KMS-11 (cell line): ENCODE data around the gene CAMKMT.

Experiments used
- H2AFZ ChIP-seq: fragments of 200-600 bp; sonication (generic); 2 replicates; pipeline ENCODE4 v1.6.1; 2016; ENCODE audit warnings: antibody characterized with exemption, mixed run types, low read depth
- H3K27ac ChIP-seq: fragments of 200-600 bp; sonication (generic); 2 replicates; pipeline ENCODE4 v1.6.1; 2016; ENCODE audit warnings: mild to moderate bottlenecking, mixed run types
- H3K27me3 ChIP-seq: fragments of 200-600 bp; sonication (generic); 2 replicates; pipeline ENCODE4 v1.6.1; 2017; ENCODE audit warnings: mild to moderate bottlenecking, low read depth, mixed run types, moderate library complexity; ENCODE audit not compliant: insufficient read depth
- H3K36me3 ChIP-seq: fragments of 200-600 bp; sonication (generic); 2 replicates; pipeline ENCODE4 v1.6.1; 2017; ENCODE audit warnings: mild to moderate bottlenecking, mixed run types; ENCODE audit not compliant: insufficient read depth
- H3K4me1 ChIP-seq: fragments of 200-600 bp; sonication (generic); 2 replicates; pipeline ENCODE4 v1.6.1; 2016; ENCODE audit warnings: mild to moderate bottlenecking, low read depth, mixed run types; ENCODE audit not compliant: poor library complexity, severe bottlenecking
- H3K4me2 ChIP-seq: fragments of 200-600 bp; sonication (generic); 2 replicates; pipeline ENCODE4 v1.7.0; 2016; ENCODE audit warnings: mild to moderate bottlenecking, mixed run types
- H3K4me3 ChIP-seq: fragments of 200-600 bp; sonication (generic); IDR thresholded peaks from 2 replicates; pipeline ENCODE4 v1.6.1; 2017; ENCODE audit warnings: low read depth, low read length, mixed read lengths; ENCODE audit not compliant: insufficient read depth
- H3K79me2 ChIP-seq: fragments of 200-600 bp; sonication (generic); 2 replicates; pipeline ENCODE4 v1.6.1; 2016; ENCODE audit warnings: low read depth, mixed run types; ENCODE audit not compliant: insufficient read depth
- H3K9ac ChIP-seq: fragments of 200-600 bp; sonication (generic); 2 replicates; pipeline ENCODE4 v1.6.1; 2016; ENCODE audit warnings: mild to moderate bottlenecking, mixed run types
- H4K20me1 ChIP-seq: fragments of 200-600 bp; sonication (generic); 2 replicates; pipeline ENCODE4 v1.6.1; 2016; ENCODE audit warnings: mild to moderate bottlenecking, mixed run types; ENCODE audit not compliant: insufficient read depth
- TF ChIP-seq, protein P1 (sequence below): fragments of 200-600 bp; sonication (generic); conservative IDR thresholded peaks from 2 replicates; pipeline ENCODE4 v1.6.1; 2017; ENCODE audit warnings: low read depth, mild to moderate bottlenecking, antibody characterized with exemption, low read length, moderate library complexity, mixed read lengths

Gene CAMKMT

DNA sequence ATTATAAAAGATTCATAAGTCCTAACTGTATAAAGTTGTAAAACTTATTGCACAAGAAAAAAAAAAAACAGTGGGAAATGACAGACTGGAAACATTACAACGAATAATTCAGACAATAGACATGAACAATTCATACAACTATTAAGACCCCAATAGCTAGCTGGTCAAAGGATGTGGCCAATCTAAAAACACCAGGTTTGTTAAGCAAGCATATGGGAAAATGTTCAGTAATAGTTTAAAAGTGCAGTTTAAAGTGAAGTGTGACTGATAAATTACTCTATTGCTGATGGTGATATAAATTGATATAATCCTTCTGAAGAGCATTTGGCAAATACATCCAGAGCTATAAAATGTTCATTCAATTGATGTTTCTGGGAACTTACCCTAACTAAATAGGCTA, 289.0 kb downstream of the CAMKMT start:
- TF ChIP-seq, protein P1, sequence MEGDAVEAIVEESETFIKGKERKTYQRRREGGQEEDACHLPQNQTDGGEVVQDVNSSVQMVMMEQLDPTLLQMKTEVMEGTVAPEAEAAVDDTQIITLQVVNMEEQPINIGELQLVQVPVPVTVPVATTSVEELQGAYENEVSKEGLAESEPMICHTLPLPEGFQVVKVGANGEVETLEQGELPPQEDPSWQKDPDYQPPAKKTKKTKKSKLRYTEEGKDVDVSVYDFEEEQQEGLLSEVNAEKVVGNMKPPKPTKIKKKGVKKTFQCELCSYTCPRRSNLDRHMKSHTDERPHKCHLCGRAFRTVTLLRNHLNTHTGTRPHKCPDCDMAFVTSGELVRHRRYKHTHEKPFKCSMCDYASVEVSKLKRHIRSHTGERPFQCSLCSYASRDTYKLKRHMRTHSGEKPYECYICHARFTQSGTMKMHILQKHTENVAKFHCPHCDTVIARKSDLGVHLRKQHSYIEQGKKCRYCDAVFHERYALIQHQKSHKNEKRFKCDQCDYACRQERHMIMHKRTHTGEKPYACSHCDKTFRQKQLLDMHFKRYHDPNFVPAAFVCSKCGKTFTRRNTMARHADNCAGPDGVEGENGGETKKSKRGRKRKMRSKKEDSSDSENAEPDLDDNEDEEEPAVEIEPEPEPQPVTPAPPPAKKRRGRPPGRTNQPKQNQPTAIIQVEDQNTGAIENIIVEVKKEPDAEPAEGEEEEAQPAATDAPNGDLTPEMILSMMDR, result no peak
- Histone ChIP-seq H3K4me2 (no peak overlapping the region), H3K36me3 (no peaks in the 10 kb centered on the region), H4K20me1 (no peaks in the 10 kb centered on the region), H3K27me3 (no peaks in the 10 kb centered on the region), H2AFZ (no peak overlapping the region), H3K4me3 (no peak overlapping the region), H3K79me2 (no peaks in the 10 kb centered on the region), H3K4me1 (peaks cover 14% of the 10 kb centered on the region), H3K9ac (no peak overlapping the region), H3K27ac (no peak overlapping the region)

DNA sequence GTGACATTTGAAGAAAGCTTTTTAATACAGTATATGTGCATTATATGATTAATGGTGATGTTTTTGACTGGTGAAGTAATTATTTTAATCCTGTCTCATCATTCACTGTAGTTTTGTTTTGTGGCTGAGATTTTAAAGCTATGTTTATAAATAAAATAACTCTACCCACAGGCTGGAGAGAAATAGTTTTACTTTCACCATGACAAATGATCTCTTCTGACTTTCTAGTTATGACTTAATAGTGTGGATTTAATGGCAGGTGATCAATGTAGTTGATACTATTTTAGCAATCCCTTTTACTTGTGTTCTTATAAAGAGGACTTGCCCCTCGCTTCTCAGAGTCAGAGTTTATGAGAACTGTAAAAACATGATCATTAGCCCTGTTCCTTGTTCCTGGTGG, 290.2 kb downstream of the CAMKMT start:
- Histone ChIP-seq H3K4me1 (peaks cover 5% of the 10 kb centered on the region), H3K9ac (no peak overlapping the region), H3K4me2 (no peak overlapping the region), H2AFZ (no peak overlapping the region), H3K36me3 (no peaks in the 10 kb centered on the region), H3K27ac (no peak overlapping the region), H4K20me1 (no peaks in the 10 kb centered on the region), H3K79me2 (no peaks in the 10 kb centered on the region), H3K27me3 (no peaks in the 10 kb centered on the region), H3K4me3 (no peak overlapping the region)
- TF ChIP-seq, protein P1, result no peak

- Histone ChIP-seq H2AFZ (no peak overlapping the region), H3K27ac (no peak overlapping the region), H3K79me2 (no peaks in the 10 kb centered on the region), H3K4me1 (no peaks in the 10 kb centered on the region), H3K9ac (no peak overlapping the region), H3K36me3 (no peaks in the 10 kb centered on the region), H3K4me3 (no peak overlapping the region), H3K27me3 (no peaks in the 10 kb centered on the region), H4K20me1 (no peaks in the 10 kb centered on the region), H3K4me2 (no peak overlapping the region)
- TF ChIP-seq, protein P1, result no peak
Observed at GRCh38 chr2:44652701-44653100, 291.0 kb downstream of the CAMKMT start.

DNA sequence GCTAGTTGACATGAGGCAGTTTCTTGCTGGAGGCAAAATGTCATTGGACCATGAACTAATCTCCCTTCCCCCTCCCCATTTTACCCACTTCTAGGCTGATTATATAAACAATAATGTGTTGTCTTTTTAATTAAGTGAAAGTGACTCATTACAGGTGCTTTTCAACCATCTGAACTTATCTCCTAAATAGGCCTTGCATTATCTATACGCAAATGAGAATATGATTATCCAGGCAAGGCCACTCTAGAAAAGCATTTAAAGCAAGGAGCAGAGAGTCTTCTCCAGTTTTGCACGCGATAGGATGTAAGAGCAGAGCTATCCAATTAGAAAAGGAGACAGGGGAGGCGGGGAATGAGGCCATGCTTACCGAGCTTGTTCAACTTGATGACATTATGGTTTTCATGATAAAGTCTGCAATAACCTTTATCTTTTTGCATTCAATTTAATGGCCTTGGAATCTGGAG, 293.7 kb downstream of the CAMKMT start:
- H3K9ac ChIP-seq, result no peak overlapping the region
- H3K4me1 ChIP-seq, result no peaks in the 10 kb centered on the region
- no peaks in the 10 kb centered on the region for H3K79me2 ChIP-seq
- no peaks in the 10 kb centered on the region for H4K20me1 ChIP-seq
- TF ChIP-seq, protein P1, result no peak
- H3K36me3 ChIP-seq, result no peaks in the 10 kb centered on the region
- H3K27ac ChIP-seq, result no peak overlapping the region
- no peak overlapping the region for H2AFZ ChIP-seq
- H3K4me2 ChIP-seq, result no peak overlapping the region
- no peaks in the 10 kb centered on the region for H3K27me3 ChIP-seq
- no peak overlapping the region for H3K4me3 ChIP-seq
